Raji (cell line): ENCODE results near the gene SYT15.

ENCODE experiments used
- POLR2A ChIP-seq: IDR thresholded peaks from 2 replicates; pipeline ENCODE4 v1.6.1; 2011; ENCODE audit warnings: low read depth, low read length, control low read depth; ENCODE audit not compliant: insufficient read depth

SYT15 gene

GRCh38 chr10:46542567-46543465 lies 36.1 kb upstream of the SYT15 start:
- TF ChIP-seq POLR2A: no peak

DNA sequence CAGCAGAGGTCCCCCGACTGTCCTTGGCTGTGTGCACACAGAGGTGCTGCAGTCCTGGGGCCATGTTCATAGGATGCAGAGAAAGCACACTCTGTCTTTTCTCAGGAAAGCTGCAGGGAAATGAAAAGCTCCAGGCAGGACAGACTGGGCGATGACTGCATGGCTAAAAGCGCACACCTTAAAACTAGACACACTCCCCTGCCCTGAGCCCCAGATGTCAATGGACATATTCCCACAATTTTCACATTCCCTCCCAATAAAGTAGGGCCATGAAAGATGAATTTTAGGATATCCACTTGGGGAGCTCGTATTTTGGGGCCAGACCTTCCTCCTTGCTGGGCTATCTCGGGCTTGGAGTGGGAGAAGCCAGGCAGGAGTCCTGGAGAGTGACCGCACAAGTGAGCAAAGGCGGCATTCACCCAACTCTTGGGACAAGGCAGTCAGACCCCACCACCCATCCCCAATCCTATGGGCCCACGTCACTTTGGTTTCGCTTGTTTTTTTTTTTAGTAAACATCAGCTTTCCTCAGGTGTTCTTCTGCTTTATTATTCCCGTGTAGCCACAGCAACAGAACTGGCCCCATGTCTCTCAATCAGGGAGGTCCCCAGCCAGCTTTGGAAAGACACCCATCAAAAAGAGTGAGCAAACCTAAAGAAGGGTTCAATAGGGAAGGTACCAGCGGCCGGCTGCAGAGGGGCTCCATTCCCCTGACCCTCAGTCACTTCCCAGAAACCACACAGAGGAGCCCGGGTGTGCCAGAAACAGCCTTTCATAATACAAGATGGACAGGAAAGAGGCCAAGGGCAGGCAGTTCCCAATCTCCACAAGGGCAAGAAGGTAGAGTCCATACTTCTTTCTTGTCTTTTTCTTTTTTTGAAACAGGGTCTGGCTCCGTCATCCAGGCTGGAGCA lies 35.2 kb upstream of the SYT15 start:
- no peak for TF ChIP-seq POLR2A

DNA sequence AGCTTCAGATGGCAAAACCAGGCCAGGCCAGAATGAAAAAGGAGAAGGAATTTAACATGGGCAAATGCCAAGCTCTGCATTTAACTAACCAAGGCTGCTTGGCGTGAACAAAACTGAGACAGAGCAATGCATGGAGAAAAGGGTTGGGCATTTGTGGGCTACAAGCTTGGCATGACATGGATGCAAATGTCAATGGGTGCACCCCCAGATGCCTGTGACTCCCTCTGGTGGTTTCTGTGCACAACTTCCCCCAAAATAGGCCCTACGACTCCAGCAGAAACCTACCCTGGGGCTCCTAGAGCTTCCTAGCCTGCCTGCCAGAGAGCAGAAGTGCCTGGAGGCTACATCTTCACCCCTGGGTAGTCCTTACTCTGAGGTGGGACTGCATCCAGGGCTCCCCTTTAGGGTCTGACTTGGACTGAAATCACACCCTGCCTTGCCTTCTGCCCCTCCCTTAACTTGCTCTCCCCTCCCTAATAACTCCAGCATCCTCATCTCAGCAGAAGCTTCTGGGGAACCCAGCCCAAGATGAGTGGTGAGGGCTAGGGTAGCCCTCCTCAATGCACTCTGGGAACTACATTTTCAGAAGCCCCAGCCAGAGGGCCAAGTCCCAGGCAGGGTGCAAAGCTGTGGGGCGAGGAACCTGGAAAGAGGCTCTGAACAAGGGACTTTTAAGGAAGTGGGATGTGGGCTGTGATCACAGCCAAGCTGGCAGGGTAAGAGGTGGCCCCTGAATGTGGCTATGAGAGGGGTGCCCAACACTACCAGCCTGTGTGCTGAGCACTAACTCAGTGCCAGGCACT lies 33.7 kb upstream of the SYT15 start:
- no peak for TF ChIP-seq POLR2A

DNA sequence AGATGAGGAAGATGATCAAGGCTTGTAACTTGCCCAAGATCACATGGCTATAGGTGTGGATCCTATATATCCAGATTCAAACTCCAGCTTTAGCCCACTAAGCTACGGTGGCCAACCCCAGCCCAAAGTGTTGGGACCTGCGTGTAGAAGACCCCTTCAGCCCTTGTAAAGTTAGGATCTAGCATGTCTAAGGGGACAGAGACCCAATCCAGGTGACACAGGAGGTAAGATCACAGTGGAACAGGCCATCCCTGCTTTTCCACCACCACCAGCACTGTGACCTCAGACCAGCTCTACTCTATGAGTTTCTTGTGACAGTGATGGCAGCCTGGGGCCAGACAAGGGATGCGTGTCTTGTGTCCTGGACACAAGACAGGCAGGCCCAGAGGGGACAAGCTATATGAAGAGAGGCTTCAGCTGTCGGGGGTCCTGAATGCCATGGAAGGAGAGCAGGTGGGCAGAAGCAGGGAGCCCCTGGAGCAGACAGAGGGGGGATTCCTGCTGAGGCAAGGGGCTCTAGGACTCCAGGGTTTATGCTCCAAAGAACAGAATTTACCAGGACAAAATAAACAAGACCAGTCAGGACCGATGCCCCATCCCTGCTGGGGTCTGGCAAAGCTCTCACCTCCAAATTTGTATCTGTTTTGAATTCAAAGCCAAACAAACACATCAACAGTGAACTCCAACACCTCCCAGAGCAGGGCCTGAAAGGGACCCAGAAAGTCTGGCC lies 32.9 kb upstream of the SYT15 start:
- TF ChIP-seq POLR2A: no peak

DNA sequence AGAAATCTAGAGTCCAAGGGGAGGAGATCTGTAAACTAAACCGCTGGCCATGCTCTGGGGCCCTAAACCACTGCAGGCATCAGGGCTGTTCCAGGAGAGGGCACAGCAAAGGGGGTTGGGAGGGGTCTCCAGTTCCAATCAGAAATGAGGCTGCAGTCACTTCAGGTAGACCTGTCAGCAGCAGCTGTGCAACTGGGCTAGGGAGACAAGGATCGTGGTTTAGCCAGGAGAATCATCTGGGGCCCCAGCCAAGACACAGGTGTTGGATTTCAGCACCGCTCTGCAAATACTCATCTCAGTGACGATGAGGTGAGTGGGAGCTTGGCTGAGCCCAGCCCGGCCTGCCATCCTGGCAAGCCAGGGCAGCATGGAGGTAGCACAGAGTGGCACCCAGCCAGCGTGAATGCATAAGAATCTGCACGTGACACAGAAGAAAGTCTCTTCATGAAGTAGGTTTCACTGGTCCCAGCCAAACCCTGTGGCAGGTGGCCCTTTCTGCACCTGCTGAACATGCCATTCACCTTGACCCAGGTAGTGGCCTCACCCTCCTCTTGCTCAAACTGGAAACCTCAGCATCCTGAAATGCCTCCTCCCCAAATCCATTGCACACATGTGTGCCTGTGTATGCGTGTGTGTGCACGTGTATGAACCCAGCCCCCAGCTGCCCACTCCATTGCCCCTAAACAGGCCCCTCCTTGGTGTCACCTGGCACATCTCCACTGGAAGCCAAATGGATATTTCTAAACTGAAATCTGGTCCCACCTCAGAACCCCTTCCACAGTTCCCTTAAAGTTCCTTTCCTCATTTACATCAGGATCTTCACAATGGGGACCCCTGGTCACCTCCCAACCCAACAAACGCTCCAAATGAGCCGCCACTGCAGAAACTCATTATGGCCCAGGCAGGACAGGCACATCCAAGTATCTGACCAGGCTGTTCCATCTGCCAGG lies 32.1 kb upstream of the SYT15 start:
- TF ChIP-seq POLR2A: no peak

DNA sequence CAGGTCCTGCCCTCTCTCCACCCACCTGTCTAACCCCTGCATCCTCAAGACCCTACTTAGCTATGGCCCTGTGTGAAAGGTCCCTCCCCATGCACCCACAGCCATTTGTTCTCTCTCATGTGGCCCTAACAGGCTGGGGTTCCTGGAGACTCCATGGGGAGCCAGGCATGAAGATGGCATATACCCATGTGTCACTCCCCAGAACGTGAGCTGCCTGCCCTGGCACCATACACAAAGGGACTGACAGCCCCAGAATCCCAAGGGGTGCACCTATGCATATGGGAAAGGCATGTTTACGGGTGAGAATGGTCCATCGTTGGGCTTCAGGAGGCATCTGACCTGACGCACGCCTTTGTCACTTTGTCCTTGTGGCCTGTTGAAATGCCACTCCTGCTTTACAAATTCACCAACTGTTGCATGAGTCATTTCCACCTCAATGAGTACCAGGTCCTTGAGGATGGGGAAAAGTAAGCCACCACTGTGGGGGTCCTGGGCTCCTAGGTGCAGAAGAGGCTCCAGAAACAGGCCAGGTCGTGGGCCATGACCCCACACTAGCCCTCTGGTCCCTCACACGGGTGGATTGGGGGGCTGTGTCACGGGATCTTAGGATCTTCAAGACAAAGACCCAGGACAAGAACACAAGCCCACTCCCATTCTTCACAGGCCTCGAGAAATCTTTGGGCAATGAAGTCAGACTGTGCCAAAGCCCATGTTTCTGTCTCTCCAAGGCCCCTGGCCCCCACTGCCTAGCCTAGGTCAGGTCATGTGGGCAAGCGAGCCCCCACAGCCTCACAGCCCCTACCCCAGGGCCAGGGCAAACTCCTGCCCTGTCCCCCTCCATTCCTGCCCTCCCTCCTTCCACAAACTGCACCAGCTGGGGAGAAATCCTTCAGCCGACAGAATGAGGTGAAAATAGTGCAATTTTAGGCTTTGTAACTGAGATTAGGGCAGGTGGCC lies 31.1 kb upstream of the SYT15 start:
- no peak for TF ChIP-seq POLR2A

- TF ChIP-seq POLR2A: no peak
Measured at GRCh38 chr10:46548498-46549090, 30.3 kb upstream of the SYT15 start.

- no peak for TF ChIP-seq POLR2A
Measured at GRCh38 chr10:46549171-46550075, 29.5 kb upstream of the SYT15 start.

DNA sequence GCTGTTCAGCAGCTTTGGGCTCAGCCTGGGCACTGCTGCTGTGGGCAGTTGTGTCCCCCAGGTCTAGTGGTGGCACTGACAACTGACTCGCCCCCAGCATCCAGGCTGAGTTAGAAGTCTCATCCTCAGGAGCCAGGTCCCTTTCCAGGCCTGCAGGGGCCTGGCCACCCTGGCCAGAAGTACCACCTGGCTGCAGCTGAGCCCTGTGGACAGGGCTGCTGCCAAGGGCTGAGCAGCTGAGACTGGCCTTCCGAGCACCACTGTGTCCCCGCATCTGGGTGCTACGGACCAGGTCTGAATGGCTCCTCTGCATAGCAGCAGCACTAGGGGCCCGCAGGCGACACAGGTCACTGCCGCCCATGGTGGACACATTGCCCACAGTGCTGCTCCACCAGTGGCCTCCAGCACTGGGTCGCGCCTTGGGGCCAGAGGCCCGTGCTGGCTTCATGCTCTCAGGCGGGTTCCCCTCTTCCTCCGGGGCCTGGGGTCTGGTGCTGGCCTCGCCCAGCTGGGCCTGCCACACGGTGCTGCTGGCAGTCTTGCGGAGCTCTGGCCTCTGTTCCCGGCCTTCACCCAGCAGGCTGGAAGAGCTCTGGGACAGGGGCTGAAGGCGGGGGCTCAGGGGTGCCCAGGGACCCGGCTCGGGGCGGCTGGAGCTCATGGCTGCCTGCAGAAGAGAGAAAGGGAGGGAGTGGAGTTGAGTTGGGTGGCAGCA lies 28.7 kb upstream of the SYT15 start:
- TF ChIP-seq POLR2A: no peak
